Uterus (tissue), 4 donors: ENCODE results near the gene AP2A2. TPM values are rescaled to one million over a fixed set of nuclear protein-coding genes. Genes with fewer than 3 reads are reported as not detected.

Experiments
- DNase-seq, 2 donors: peaks; one replicate each; pipeline ENCODE4 v3.0.0-alpha.2; 2019 to 2020
- H3K27ac ChIP-seq, 2 donors: fragments of 200-600 bp; sonication (generic); 1 replicate in 1 of 2; 2 replicates in 1 of 2; pipeline ENCODE4 v1.5.1; 2016 to 2018
- H3K27me3 ChIP-seq, 2 donors: fragments of 200-600 bp; sonication (generic); one replicate each; pipeline ENCODE4 v1.5.1; 2018 to 2019; ENCODE audit warnings: control low read depth in 1 of 2
- H3K36me3 ChIP-seq, 2 donors: fragments of 200-600 bp; sonication (generic); one replicate each; pipeline ENCODE4 v1.5.1; 2019; ENCODE audit warnings: control low read depth in 1 of 2
- H3K4me1 ChIP-seq, 2 donors: fragments of 200-600 bp; sonication (generic); one replicate each; pipeline ENCODE4 v1.5.1; 2018 to 2019; ENCODE audit warnings: control low read depth in 1 of 2
- H3K4me3 ChIP-seq, 2 donors: fragments of 200-600 bp; sonication (generic); 1 replicate in 1 of 2; 2 replicates in 1 of 2; pipeline ENCODE4 v1.5.1; 2018 to 2019; ENCODE audit warnings: mild to moderate bottlenecking in 1 of 2
- H3K9me3 ChIP-seq, 2 donors: fragments of 200-600 bp; sonication (generic); one replicate each; pipeline ENCODE4 v1.5.1; 2019; ENCODE audit warnings: control low read depth in 1 of 2
- CTCF ChIP-seq, 4 experiments: fragments of 200-600 bp in 2 of 4; fragments of 450-650 bp in 2 of 4; sonication (generic) in 2 of 4; IDR thresholded peaks; one replicate each; pipeline ENCODE4 v1.5.1; 2016 to 2019; ENCODE audit warnings: antibody characterized with exemption in 4 of 4, mild to moderate bottlenecking in 2 of 4, moderate library complexity in 1 of 4
- POLR2A ChIP-seq, 2 donors: fragments of 450-650 bp; IDR thresholded peaks; one replicate each; pipeline ENCODE4 v1.6.1; 2016; ENCODE audit warnings: antibody characterized with exemption in 2 of 2, mild to moderate bottlenecking in 1 of 2, moderate library complexity in 1 of 2
- intact Hi-C: fragments of 100-400 bp; cut with DNase I; formaldehyde crosslinking; loops from one replicate; pipeline ENCODE4 v1.15.1; 2023; ENCODE audit warnings: low total_unique reads
- total RNA-seq, 4 donors: library from RNA; depleted of rRNA in 3 of 4; stranded (reverse); fragments of >200 nt in 3 of 4; gene quantifications; one replicate each; pipeline versions ENCODE4 v1.1.0 to v1.2.4, GENCODE V29; 2014 to 2023
- donor health status: DM: yes; HTN: yes; CAD: no.

The AP2A2 gene
- total RNA-seq, 4 donors from 2014 or later, result 25.6 to 120 (median 40.4) TPM

DNA sequence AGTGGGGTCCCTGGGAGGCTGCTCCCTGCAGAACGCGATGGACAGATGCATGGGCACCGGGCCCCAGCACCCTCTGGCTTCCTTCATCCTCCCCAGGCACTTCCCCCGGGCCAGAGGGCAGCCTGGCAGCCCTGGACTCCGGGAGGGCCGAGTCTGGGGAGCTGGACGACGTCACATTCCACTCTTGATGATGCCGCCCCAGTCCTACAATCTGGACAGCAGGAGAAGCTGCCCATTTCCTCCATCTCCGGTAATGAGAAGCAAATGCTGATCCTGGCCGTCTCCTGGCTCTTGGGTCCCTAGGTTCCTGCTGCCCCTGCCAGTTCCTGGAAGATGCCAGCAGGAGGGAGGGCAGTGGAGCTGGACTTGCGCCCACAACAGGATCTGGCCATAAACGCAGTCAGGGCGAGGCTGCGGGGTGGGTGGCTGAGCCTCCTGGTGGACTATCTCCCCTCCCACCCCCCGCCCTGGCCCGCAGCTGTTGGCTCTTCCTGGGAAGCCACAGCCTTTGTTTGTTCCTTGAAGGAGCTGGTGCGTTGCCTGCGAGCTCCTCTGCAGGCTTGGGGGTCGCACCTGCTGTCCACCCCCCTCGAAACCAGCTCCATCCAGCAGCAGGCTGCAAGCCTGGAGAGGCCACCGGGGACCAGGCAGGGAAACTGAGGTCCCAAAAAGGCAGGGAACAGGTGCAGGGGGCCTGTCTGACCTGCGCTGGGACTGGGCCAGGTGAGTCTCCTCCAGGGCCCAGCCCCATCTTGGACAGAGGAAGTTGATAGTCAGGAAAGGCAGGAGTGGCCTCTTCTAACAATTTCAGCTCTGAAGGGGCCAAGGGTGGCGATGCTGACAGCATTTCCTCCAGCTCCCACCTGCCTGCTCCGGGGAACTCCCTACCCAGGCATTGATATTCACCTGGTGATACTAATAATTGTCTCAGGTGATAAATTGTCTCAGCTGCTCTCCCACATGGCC lies 128.8 kb downstream of the AP2A2 start:
- Histone ChIP-seq H3K9me3 (no peaks in the 10 kb centered on the region), H3K27ac (no peak overlapping the region)

GRCh38 chr11:1055109-1055703 lies 129.5 kb downstream of the AP2A2 start:
- intact Hi-C loops, result no loop called here
- no peaks in the 10 kb centered on the region for H3K9me3 ChIP-seq
- H3K4me3 ChIP-seq, result no peak overlapping the region
- no peaks in the 10 kb centered on the region for H3K4me1 ChIP-seq
- H3K36me3 ChIP-seq, result no peaks in the 10 kb centered on the region
- TF ChIP-seq CTCF (IDR thresholded peaks at IDR 0.05) (no peak), POLR2A (IDR thresholded peaks at IDR 0.05) (no peak)
- peak in 1 of 2 donors; percentile 4 for DNase-seq
- no peak overlapping the region for H3K27ac ChIP-seq
- H3K27me3 ChIP-seq, result peaks cover 0 to 9% of the 10 kb centered on the region in 2 donors

More for the DNA sequence above, 128.8 kb downstream of the AP2A2 start:
- Histone ChIP-seq H3K27me3 (peaks cover 0 to 9% of the 10 kb centered on the region in 2 donors), H3K36me3 (no peaks in the 10 kb centered on the region), H3K4me3 (no peak overlapping the region), H3K4me1 (no peaks in the 10 kb centered on the region)
- no peak for TF ChIP-seq CTCF (IDR thresholded peaks at IDR 0.05)
- no peak for TF ChIP-seq POLR2A (IDR thresholded peaks at IDR 0.05)
- intact Hi-C loops, result no loop called here
- peak in 1 of 2 donors; percentile 9 for DNase-seq

- H3K27ac ChIP-seq, result no peak overlapping the region
- no peaks in the 10 kb centered on the region for H3K4me1 ChIP-seq
- intact Hi-C loops, result no loop called here
- peaks cover 0 to 9% of the 10 kb centered on the region in 2 donors for H3K27me3 ChIP-seq
- TF ChIP-seq POLR2A (IDR thresholded peaks at IDR 0.05) (no peak), CTCF (IDR thresholded peaks at IDR 0.05) (no peak)
- H3K9me3 ChIP-seq, result no peaks in the 10 kb centered on the region
- no peak for DNase-seq
- no peaks in the 10 kb centered on the region for H3K36me3 ChIP-seq
- H3K4me3 ChIP-seq, result no peak overlapping the region
Observed at GRCh38 chr11:1055990-1056771, 130.5 kb downstream of the AP2A2 start.

GRCh38 chr11:1057806-1058205 lies 132.1 kb downstream of the AP2A2 start:
- no peak for DNase-seq
- intact Hi-C loops, result no loop called here
- H3K27ac ChIP-seq, result no peak overlapping the region
- H3K4me3 ChIP-seq, result no peak overlapping the region
- peaks cover 0 to 9% of the 10 kb centered on the region in 2 donors for H3K27me3 ChIP-seq
- no peaks in the 10 kb centered on the region for H3K9me3 ChIP-seq
- TF ChIP-seq CTCF (IDR thresholded peaks at IDR 0.05), result no peak
- no peak for TF ChIP-seq POLR2A (IDR thresholded peaks at IDR 0.05)
- H3K4me1 ChIP-seq, result no peaks in the 10 kb centered on the region
- H3K36me3 ChIP-seq, result no peaks in the 10 kb centered on the region
